HFFc6 (cell line): Measurements from ENCODE around the gene PHACTR3. TPM values are rescaled to one million over a fixed set of nuclear protein-coding genes. Genes with fewer than 3 reads are reported as not detected.

Experiments
- DNase-seq: peaks from one replicate; pipeline ENCODE4 v3.0.0-alpha.2; 2018
- H3K27ac Mint-ChIP-seq: 2 replicates; pipeline ENCODE4 v1.8.0; 2020; ENCODE audit warnings: mild to moderate bottlenecking, mixed read lengths
- H3K27me3 Mint-ChIP-seq: 2 replicates; pipeline ENCODE4 v1.8.0; 2021; ENCODE audit warnings: mild to moderate bottlenecking, moderate library complexity, mixed read lengths; ENCODE audit not compliant: insufficient read depth
- H3K36me3 Mint-ChIP-seq: 2 replicates; pipeline ENCODE4 v1.8.0; 2021; ENCODE audit warnings: low read depth, mixed read lengths
- H3K4me1 Mint-ChIP-seq: 2 replicates; pipeline ENCODE4 v1.8.0; 2020; ENCODE audit warnings: low read depth, mixed read lengths
- H3K4me3 Mint-ChIP-seq: 2 replicates; pipeline ENCODE4 v1.8.0; 2020; ENCODE audit warnings: mild to moderate bottlenecking, moderate library complexity, mixed read lengths
- H3K9me3 Mint-ChIP-seq: 2 replicates; pipeline ENCODE4 v1.8.0; 2020; ENCODE audit warnings: mild to moderate bottlenecking, mixed read lengths
- total RNA-seq, 6 experiments: library from RNA; stranded (reverse); fragmentation: NEBNext Ultra II Directional; extraction: Animal tissue kit (Norgen Biotek cat#: 25700); gene quantifications; 2 replicates in 1 of 6; 3 replicates in 5 of 6; pipeline ENCODE4 v1.2.3, GENCODE V29; 2021
- TF ChIP-seq, protein P1 (sequence below): fragments of 200-600 bp; sonication (generic); IDR thresholded peaks from 2 replicates; pipeline ENCODE4 v1.5.0; 2021; ENCODE audit warnings: antibody characterized with exemption, mild to moderate bottlenecking

The PHACTR3 gene
- total RNA-seq, 6 experiments from 2014 or later = not detected

DNA sequence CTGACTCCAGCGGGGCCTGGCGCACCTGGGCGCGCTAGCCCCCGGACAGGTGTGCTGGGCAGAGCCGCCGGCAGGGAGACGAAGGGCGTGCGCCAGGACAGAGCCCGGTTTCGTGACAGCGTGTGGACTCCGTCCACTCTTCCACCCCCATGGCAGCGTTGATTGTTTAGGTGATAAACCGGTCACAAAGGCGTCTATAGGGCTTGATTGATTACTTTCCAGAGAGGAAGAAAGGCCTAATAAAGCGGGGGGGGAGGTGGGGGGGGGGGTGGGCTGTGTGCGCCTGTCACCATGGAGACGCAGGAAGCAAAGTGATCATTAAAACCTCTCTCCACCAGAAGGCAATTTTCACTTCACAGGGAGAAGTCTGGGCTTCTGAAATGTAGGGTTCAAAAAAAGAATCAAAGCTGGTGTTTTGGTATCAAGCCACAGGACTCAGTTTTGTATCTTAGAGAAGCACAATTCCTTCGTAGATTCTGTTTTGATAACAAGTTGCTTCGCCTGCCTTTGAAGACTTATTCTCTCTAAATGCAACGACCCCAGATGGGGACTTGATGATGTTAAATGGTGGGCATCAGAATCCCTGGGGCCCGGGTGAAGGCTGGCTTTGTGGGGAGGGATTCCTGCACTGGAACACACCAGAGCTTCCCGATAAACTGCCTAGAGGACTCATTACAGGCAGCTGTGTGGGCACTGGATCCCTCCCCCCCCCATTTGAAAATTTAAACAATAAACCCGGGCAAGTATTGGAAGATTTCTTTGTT lies 1.4 kb downstream of the PHACTR3 start:
- peaks cover 5% of the 10 kb centered on the region; the same call in 1 of the 2 replicates for H3K9me3 Mint-ChIP-seq
- no peaks in the 10 kb centered on the region for H3K4me1 Mint-ChIP-seq
- TF ChIP-seq, protein P1, sequence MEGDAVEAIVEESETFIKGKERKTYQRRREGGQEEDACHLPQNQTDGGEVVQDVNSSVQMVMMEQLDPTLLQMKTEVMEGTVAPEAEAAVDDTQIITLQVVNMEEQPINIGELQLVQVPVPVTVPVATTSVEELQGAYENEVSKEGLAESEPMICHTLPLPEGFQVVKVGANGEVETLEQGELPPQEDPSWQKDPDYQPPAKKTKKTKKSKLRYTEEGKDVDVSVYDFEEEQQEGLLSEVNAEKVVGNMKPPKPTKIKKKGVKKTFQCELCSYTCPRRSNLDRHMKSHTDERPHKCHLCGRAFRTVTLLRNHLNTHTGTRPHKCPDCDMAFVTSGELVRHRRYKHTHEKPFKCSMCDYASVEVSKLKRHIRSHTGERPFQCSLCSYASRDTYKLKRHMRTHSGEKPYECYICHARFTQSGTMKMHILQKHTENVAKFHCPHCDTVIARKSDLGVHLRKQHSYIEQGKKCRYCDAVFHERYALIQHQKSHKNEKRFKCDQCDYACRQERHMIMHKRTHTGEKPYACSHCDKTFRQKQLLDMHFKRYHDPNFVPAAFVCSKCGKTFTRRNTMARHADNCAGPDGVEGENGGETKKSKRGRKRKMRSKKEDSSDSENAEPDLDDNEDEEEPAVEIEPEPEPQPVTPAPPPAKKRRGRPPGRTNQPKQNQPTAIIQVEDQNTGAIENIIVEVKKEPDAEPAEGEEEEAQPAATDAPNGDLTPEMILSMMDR = no peak
- H3K36me3 Mint-ChIP-seq = no peaks in the 10 kb centered on the region
- no peak for DNase-seq
- peaks cover 3% of the 10 kb centered on the region for H3K27me3 Mint-ChIP-seq
- H3K27ac Mint-ChIP-seq = no peak overlapping the region
- no peak overlapping the region for H3K4me3 Mint-ChIP-seq

DNA sequence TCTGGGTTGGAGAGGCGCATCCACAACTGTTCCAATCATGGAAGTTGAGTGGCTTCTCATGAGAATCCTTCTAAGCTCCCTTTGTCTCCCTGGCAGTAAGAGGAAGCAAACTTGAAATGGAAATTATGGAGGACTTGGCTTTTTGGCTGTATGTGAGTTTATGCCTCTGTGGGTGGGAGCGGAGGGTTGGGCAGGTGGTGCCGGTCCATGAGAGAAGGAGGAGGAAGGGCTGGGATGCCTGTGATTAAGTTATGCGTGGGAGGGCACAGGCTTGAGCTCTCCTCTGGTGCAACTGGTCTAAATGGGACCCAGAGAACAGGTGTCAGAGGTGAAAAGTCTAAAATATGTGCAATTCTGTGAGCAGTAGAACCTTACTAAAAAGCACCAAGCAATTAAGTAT lies 2.2 kb downstream of the PHACTR3 start:
- H3K36me3 Mint-ChIP-seq = no peaks in the 10 kb centered on the region
- H3K27ac Mint-ChIP-seq = no peak overlapping the region
- no peaks in the 10 kb centered on the region for H3K4me1 Mint-ChIP-seq
- no peak for DNase-seq
- H3K27me3 Mint-ChIP-seq = peaks cover 3% of the 10 kb centered on the region
- TF ChIP-seq, protein P1 = no peak
- H3K4me3 Mint-ChIP-seq = no peak overlapping the region
- H3K9me3 Mint-ChIP-seq = peaks cover 11% of the 10 kb centered on the region

- peaks cover 3% of the 10 kb centered on the region for H3K27me3 Mint-ChIP-seq
- TF ChIP-seq, protein P1 = no peak
- H3K27ac Mint-ChIP-seq = no peak overlapping the region
- no peak for DNase-seq
- peaks cover 25% of the 10 kb centered on the region for H3K9me3 Mint-ChIP-seq
- H3K36me3 Mint-ChIP-seq = no peaks in the 10 kb centered on the region
- no peak overlapping the region for H3K4me3 Mint-ChIP-seq
- H3K4me1 Mint-ChIP-seq = no peaks in the 10 kb centered on the region
These were observed 4.1 kb downstream of the PHACTR3 start for GRCh38 chr20:59608396-59608795.

- TF ChIP-seq, protein P1 = no peak
- Mint-ChIP-seq H3K27ac (no peak overlapping the region), H3K4me1 (no peaks in the 10 kb centered on the region), H3K27me3 (peaks cover 3% of the 10 kb centered on the region), H3K9me3 (peaks cover 25% of the 10 kb centered on the region), H3K36me3 (no peaks in the 10 kb centered on the region), H3K4me3 (no peak overlapping the region)
- no peak for DNase-seq
These were observed 4.5 kb downstream of the PHACTR3 start for GRCh38 chr20:59608871-59609270.

DNA sequence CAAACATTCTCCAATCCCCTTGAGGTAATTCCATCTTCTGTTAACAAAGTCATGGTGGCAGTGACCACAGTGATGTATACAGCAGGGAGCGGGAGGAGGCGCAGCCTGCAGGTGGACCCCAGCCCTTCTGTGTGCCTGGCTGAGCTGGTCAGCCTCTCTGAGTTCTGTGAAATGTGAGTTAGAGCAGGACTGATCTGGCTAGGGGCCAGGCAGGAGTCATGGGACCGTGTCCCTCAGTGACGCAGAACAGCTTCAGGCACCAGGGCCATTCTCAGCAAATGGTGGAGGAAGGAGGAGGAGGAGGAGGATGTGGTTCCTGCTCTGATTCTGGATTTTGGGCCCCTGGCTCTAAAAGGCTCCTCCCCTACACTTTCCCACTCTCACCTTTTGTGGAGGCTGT lies 6.9 kb downstream of the PHACTR3 start:
- H3K4me1 Mint-ChIP-seq = no peaks in the 10 kb centered on the region
- TF ChIP-seq, protein P1 = no peak
- H3K27me3 Mint-ChIP-seq = peaks cover 3% of the 10 kb centered on the region
- no peaks in the 10 kb centered on the region for H3K36me3 Mint-ChIP-seq
- no peak overlapping the region for H3K27ac Mint-ChIP-seq
- no peak overlapping the region for H3K4me3 Mint-ChIP-seq
- no peak for DNase-seq
- H3K9me3 Mint-ChIP-seq = peaks cover 38% of the 10 kb centered on the region
